ENCODE results near the gene AATF. TPM values are rescaled to one million over a fixed set of nuclear protein-coding genes. Genes with fewer than 3 reads are reported as not detected.
A peak's percentile ranks its signal among the peaks of the same experiment; 100 is the strongest.

The AATF gene
- total and polyA plus RNA-seq, 2 donors from 2014 or later = 36.8 to 50.4 TPM

- DNase-seq = peak in 3 of 5 donors; percentile 36 to 62 (median 39)
- no peak for FAIRE-seq
- intact Hi-C loops (cut with DNase I) = no loop called here
These were observed 2.6 kb upstream of the AATF start for GRCh38 chr17:36945959-36946725.

GRCh38 chr17:36946726-36947091 lies 2.0 kb upstream of the AATF start:
- FAIRE-seq (no peak), DNase-seq (peak in 1 of 5 donors; percentile 29)
- no peak overlapping the region for H3K4me3 ChIP-seq (ENCODE audit: low read length in 3 of 3)
- H3K27me3 ChIP-seq (ENCODE audit: control insufficient read depth, insufficient read depth, low read length) = peaks cover 25% of the 10 kb centered on the region
- no peak for TF ChIP-seq CTCF (IDR thresholded peaks at IDR 0.05; ENCODE audit: borderline replicate concordance, extremely low read depth, insufficient read depth)
- H3K27ac ChIP-seq (ENCODE audit: low read depth in 2 of 2, low read length in 2 of 2) = peak overlapping the region in 1 of 2 donors; percentile 58
- H3K9me3 ChIP-seq (ENCODE audit: control insufficient read depth in 2 of 3, insufficient read depth in 1 of 3, low read length in 3 of 3) = no peaks in the 10 kb centered on the region
- intact Hi-C loops (cut with DNase I) = no loop called here
- no peak overlapping the region for H3K9ac ChIP-seq (ENCODE audit: low read length in 3 of 3)
- H3K4me1 ChIP-seq (ENCODE audit: control insufficient read depth in 2 of 3, insufficient read depth in 2 of 3, low read depth in 1 of 3, low read length in 3 of 3) = peaks cover 0 to 15% (median 14%) of the 10 kb centered on the region in 3 donors
- H3K36me3 ChIP-seq (ENCODE audit: control insufficient read depth in 2 of 3, insufficient read depth in 3 of 3, low read length in 3 of 3) = no peaks in the 10 kb centered on the region

More at GRCh38 chr17:36945959-36946725, 2.6 kb upstream of the AATF start:
- H3K4me3 ChIP-seq (ENCODE audit: low read length in 3 of 3) = no peak overlapping the region
- TF ChIP-seq CTCF (IDR thresholded peaks at IDR 0.05; ENCODE audit: borderline replicate concordance, extremely low read depth, insufficient read depth) = no peak
- peaks cover 0 to 15% (median 14%) of the 10 kb centered on the region in 3 donors for H3K4me1 ChIP-seq (ENCODE audit: control insufficient read depth in 2 of 3, insufficient read depth in 2 of 3, low read depth in 1 of 3, low read length in 3 of 3)
- H3K27ac ChIP-seq (ENCODE audit: low read depth in 2 of 2, low read length in 2 of 2) = peak overlapping the region in 1 of 2 donors; percentile 58
- no peak overlapping the region for H3K9ac ChIP-seq (ENCODE audit: low read length in 3 of 3)
- H3K27me3 ChIP-seq (ENCODE audit: control insufficient read depth, insufficient read depth, low read length) = peaks cover 29% of the 10 kb centered on the region
- H3K9me3 ChIP-seq (ENCODE audit: control insufficient read depth in 2 of 3, insufficient read depth in 1 of 3, low read length in 3 of 3) = no peaks in the 10 kb centered on the region
- no peaks in the 10 kb centered on the region for H3K36me3 ChIP-seq (ENCODE audit: control insufficient read depth in 2 of 3, insufficient read depth in 3 of 3, low read length in 3 of 3)

- intact Hi-C loops (cut with DNase I) = no loop called here
- peak overlapping the region; percentile 81 to 91 (median 90) for H3K4me3 ChIP-seq (ENCODE audit: low read length in 3 of 3)
- peak overlapping the region; percentile 50 to 81 (median 79) for H3K9ac ChIP-seq (ENCODE audit: low read length in 3 of 3)
- H3K9me3 ChIP-seq (ENCODE audit: control insufficient read depth in 2 of 3, insufficient read depth in 1 of 3, low read length in 3 of 3) = no peaks in the 10 kb centered on the region
- H3K27me3 ChIP-seq (ENCODE audit: control insufficient read depth, insufficient read depth, low read length) = peaks cover 23% of the 10 kb centered on the region
- no peak for TF ChIP-seq CTCF (IDR thresholded peaks at IDR 0.05; ENCODE audit: borderline replicate concordance, extremely low read depth, insufficient read depth)
- H3K4me1 ChIP-seq (ENCODE audit: control insufficient read depth in 2 of 3, insufficient read depth in 2 of 3, low read depth in 1 of 3, low read length in 3 of 3) = peaks cover 0 to 15% (median 14%) of the 10 kb centered on the region in 3 donors
- H3K27ac ChIP-seq (ENCODE audit: low read depth in 2 of 2, low read length in 2 of 2) = peak overlapping the region; percentile 85 to 94
- peak in 1 of 5 donors; percentile 16 for DNase-seq
- peaks cover 3 to 12% (median 3%) of the 10 kb centered on the region in 3 donors for H3K36me3 ChIP-seq (ENCODE audit: control insufficient read depth in 2 of 3, insufficient read depth in 3 of 3, low read length in 3 of 3)
- no peak for FAIRE-seq
These were observed 635 bp upstream of the AATF start for GRCh38 chr17:36947922-36948716.

Measured in kidney (tissue), 14 donors.